C4-2B (cell line): ENCODE data around the gene FBXO45.

Source experiments
- H3K27ac ChIP-seq: fragments of 450-650 bp; 2 replicates; pipeline ENCODE4 v1.5.1; 2017
- CTCF ChIP-seq: fragments of 450-650 bp; conservative IDR thresholded peaks from 2 replicates; pipeline ENCODE4 v1.5.1; 2017; ENCODE audit warnings: mild to moderate bottlenecking
- ZFX ChIP-seq: fragments of 450-650 bp; IDR thresholded peaks from 2 replicates; pipeline ENCODE4 v1.6.1; 2017

The FBXO45 gene

GRCh38 chr3:196599734-196600128 lies 31.3 kb downstream of the FBXO45 start:
- TF ChIP-seq CTCF (no peak), ZFX (no peak)

GRCh38 chr3:196600359-196600758 lies 31.9 kb downstream of the FBXO45 start:
- H3K27ac ChIP-seq = no peak overlapping the region
- TF ChIP-seq ZFX (no peak), CTCF (no peak)

More at GRCh38 chr3:196599734-196600128, 31.3 kb downstream of the FBXO45 start:
- no peak overlapping the region for H3K27ac ChIP-seq

- no peak overlapping the region for H3K27ac ChIP-seq
- no peak for TF ChIP-seq ZFX
- no peak for TF ChIP-seq CTCF
Measured at GRCh38 chr3:196602673-196603072, 34.2 kb downstream of the FBXO45 start.

GRCh38 chr3:196603683-196604082 lies 35.2 kb downstream of the FBXO45 start:
- no peak for TF ChIP-seq ZFX
- H3K27ac ChIP-seq = no peak overlapping the region

- TF ChIP-seq ZFX (no peak), CTCF (no peak)
- H3K27ac ChIP-seq = no peak overlapping the region
Measured at GRCh38 chr3:196604548-196604947, 36.1 kb downstream of the FBXO45 start.

- no peak overlapping the region for H3K27ac ChIP-seq
- no peak for TF ChIP-seq CTCF
- no peak for TF ChIP-seq ZFX
Measured at GRCh38 chr3:196608693-196609092, 40.2 kb downstream of the FBXO45 start.

GRCh38 chr3:196609343-196609775 lies 40.9 kb downstream of the FBXO45 start:
- TF ChIP-seq CTCF (peak; percentile 98), ZFX (no peak)
- no peak overlapping the region for H3K27ac ChIP-seq

GRCh38 chr3:196609805-196610515 lies 41.5 kb downstream of the FBXO45 start:
- no peak overlapping the region for H3K27ac ChIP-seq
- TF ChIP-seq CTCF (no peak), ZFX (no peak)
